Nephron progenitor cell (in vitro differentiated cells): ENCODE results near the gene PLEKHA4.

Experiments used
- DNase-seq: peaks from one replicate; pipeline ENCODE4 v3.0.0; 2021
- H3K27ac Mint-ChIP-seq: 2 replicates; pipeline ENCODE4 v1.8.0; 2021; ENCODE audit warnings: mild to moderate bottlenecking, moderate library complexity, mixed read lengths
- H3K27me3 Mint-ChIP-seq: 2 replicates; pipeline ENCODE4 v1.8.0; 2021; ENCODE audit warnings: mild to moderate bottlenecking, low read depth, mixed read lengths; ENCODE audit not compliant: poor library complexity
- H3K36me3 Mint-ChIP-seq: 2 replicates; pipeline ENCODE4 v1.8.0; 2021; ENCODE audit warnings: low read depth, mixed read lengths
- H3K4me1 Mint-ChIP-seq: 2 replicates; pipeline ENCODE4 v1.8.0; 2021; ENCODE audit warnings: mixed read lengths
- H3K4me3 Mint-ChIP-seq: 2 replicates; pipeline ENCODE4 v1.8.0; 2021; ENCODE audit warnings: mild to moderate bottlenecking, moderate library complexity, mixed read lengths
- H3K9me3 Mint-ChIP-seq: 2 replicates; pipeline ENCODE4 v1.8.0; 2021; ENCODE audit warnings: mild to moderate bottlenecking, moderate library complexity, mixed read lengths
- TF ChIP-seq, protein P1 (sequence below): fragments of 200-600 bp; sonication (generic); IDR thresholded peaks from 2 replicates; pipeline ENCODE4 v1.5.0; 2021; ENCODE audit warnings: antibody characterized with exemption

PLEKHA4 gene

DNA sequence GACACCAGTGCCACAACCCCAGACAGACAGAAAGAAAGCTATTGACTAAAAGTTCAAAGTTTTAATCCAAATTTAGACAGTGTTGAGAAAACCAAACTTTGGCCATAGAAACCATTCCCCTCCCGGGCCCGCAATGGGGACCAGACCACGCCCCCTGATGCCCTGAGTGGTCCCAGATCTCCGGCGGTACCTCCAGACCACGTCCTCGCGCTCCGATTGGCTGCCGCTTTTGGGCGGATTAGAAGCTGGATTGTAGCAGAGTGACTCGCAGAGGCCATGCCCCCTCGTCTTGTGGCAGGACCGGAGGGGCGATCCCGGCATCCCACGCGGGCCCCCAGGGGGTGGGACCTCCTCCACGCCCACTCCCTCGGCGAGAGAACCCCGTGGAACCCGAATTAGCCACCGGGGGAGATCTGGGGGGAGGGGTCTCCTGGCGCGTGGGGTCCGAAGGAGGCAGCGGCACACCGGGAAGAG is 31.3 kb downstream of the PLEKHA4 start:
- H3K27me3 Mint-ChIP-seq = peaks cover 3% of the 10 kb centered on the region
- H3K4me3 Mint-ChIP-seq = peak overlapping the region; percentile 86
- no peaks in the 10 kb centered on the region for H3K9me3 Mint-ChIP-seq
- peaks cover 17% of the 10 kb centered on the region for H3K36me3 Mint-ChIP-seq
- H3K4me1 Mint-ChIP-seq = peaks cover 36% of the 10 kb centered on the region
- TF ChIP-seq, protein P1, sequence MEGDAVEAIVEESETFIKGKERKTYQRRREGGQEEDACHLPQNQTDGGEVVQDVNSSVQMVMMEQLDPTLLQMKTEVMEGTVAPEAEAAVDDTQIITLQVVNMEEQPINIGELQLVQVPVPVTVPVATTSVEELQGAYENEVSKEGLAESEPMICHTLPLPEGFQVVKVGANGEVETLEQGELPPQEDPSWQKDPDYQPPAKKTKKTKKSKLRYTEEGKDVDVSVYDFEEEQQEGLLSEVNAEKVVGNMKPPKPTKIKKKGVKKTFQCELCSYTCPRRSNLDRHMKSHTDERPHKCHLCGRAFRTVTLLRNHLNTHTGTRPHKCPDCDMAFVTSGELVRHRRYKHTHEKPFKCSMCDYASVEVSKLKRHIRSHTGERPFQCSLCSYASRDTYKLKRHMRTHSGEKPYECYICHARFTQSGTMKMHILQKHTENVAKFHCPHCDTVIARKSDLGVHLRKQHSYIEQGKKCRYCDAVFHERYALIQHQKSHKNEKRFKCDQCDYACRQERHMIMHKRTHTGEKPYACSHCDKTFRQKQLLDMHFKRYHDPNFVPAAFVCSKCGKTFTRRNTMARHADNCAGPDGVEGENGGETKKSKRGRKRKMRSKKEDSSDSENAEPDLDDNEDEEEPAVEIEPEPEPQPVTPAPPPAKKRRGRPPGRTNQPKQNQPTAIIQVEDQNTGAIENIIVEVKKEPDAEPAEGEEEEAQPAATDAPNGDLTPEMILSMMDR = no peak
- peak; percentile 91 for DNase-seq
- H3K27ac Mint-ChIP-seq = peak overlapping the region; percentile 97

DNA sequence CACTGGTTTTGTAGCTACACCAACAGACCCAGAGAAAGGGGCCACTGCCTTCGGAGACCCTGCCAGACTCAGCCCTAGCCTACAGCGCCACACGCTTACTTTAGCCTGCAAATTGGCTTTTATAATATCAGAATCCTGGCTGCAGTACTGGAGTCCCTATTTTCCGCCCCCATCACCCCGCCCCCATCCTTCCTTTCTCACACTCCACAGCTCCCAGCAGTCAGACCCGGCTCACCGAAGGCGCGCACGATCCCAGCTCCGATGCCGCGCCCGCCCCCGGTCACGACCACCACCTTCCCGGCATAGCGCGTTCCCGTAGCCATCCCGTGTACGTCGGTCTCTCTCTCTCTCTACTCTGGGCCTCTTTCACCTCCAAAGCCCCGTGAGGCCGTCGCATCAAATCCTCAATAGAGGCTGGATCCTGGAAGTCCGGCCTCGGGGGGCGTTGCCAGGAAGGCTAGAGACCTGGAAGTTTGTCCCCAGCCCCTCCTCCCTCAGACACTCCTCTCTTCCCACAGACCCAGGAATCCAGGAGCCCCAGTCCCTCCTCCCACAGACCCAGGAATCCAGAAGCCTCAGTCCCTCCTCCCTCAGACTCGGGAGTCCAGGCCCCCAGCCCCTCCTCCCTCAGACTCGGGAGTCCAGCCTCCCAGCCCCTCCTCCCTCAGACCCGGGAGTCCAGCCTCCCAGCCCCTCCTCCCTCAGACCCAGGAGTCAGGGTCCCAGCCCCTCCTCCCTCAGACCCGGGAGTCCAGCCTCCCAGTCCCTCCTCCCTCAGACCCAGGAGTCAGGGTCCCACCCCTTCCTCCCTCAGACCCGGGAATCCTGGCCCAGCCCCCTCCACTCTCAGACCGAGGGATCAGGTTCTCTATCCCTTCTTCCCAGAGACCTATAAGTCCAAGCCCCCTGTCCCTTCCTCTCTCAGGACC is 32.1 kb downstream of the PLEKHA4 start, which contains the start of gene HSD17B14:
TSS of gene HSD17B14 (minus strand) at position 403 of the 929 bp plus-strand sequence. CDS start at position 323, 80 bp downstream.
- H3K9me3 Mint-ChIP-seq = no peaks in the 10 kb centered on the region
- TF ChIP-seq, protein P1 = no peak
- H3K4me3 Mint-ChIP-seq = peak within 1 kb of the TSS; percentile 86
- peak; percentile 71 for DNase-seq
- peaks cover 20% of the 10 kb centered on the region for H3K36me3 Mint-ChIP-seq
- peaks cover 3% of the 10 kb centered on the region for H3K27me3 Mint-ChIP-seq
- peaks cover 36% of the 10 kb centered on the region for H3K4me1 Mint-ChIP-seq
- peak within 1 kb of the TSS; percentile 97 for H3K27ac Mint-ChIP-seq

DNA sequence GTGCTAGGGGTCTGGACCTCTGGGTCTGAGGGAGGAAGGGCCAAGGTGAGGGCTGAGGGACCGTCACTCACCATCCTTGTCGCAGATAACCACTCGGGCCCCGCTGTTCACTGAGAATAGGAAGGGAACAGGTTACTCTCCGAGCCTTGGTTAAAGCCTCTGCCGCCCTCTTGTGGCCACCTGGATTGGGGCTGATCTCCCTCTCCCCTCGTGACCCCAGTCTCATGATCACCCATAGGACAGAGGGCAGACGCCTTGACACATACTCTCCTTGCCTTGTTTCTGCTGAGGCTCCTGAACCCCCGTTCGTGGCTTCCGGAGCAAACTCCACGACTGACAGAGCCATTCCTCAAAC is 32.7 kb downstream of the PLEKHA4 start:
- peak; percentile 93 for DNase-seq
- TF ChIP-seq, protein P1 = peak; percentile 81
- H3K27ac Mint-ChIP-seq = peak overlapping the region; percentile 75
- peaks cover 25% of the 10 kb centered on the region for H3K36me3 Mint-ChIP-seq
- H3K4me3 Mint-ChIP-seq = peak overlapping the region; percentile 86
- peaks cover 36% of the 10 kb centered on the region for H3K4me1 Mint-ChIP-seq
- H3K9me3 Mint-ChIP-seq = no peaks in the 10 kb centered on the region
- H3K27me3 Mint-ChIP-seq = peaks cover 3% of the 10 kb centered on the region

DNA sequence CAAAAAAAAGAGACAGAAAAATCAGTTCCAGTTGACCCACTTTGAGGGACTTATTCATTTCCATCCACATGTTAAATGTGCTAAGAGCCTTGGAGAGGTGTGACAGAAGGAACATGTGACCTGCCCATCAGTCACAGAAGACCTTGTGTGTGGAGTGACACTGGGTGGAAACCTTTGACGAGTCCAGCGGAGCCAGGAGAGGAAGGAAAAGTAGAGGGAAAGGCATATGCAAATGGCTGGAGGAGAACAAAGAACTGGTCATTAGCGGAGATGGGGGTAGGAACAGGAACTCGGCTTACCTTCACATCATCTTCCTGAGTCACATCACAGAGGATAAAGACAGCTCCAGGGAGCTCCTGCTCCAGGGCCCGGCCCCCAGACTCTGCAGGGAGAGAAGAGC is 34.4 kb downstream of the PLEKHA4 start:
- Mint-ChIP-seq H3K27me3 (peaks cover 3% of the 10 kb centered on the region), H3K27ac (peak overlapping the region; percentile 87)
- DNase-seq = no peak

DNA sequence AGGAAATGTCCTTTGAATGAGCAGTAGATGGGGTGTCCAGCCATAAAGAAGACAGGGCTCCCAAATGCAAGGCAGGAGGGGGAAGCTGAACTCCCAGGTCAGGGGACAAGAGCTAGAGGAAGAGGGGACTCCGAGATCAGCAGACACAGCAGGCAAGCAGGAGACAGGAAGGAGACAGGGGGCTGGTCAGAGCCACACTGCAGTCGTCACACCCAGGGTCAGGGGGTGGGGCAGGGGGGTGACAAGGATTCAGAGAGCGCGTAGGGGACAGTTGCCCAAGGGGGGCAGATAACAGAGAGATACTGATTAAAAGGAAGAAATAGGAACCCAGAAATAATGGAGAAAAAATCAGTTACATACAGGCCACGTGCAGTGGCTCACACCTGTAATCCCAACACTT is 35.4 kb downstream of the PLEKHA4 start:
- peaks cover 31% of the 10 kb centered on the region for H3K36me3 Mint-ChIP-seq
- no peak overlapping the region for H3K4me3 Mint-ChIP-seq
- H3K27ac Mint-ChIP-seq = peak overlapping the region; percentile 71

More for the DNA sequence above, 34.4 kb downstream of the PLEKHA4 start:
- TF ChIP-seq, protein P1 = no peak
- peaks cover 43% of the 10 kb centered on the region for H3K4me1 Mint-ChIP-seq
- no peaks in the 10 kb centered on the region for H3K9me3 Mint-ChIP-seq
- H3K36me3 Mint-ChIP-seq = peaks cover 31% of the 10 kb centered on the region
- H3K4me3 Mint-ChIP-seq = no peak overlapping the region

More for the DNA sequence above, 35.4 kb downstream of the PLEKHA4 start:
- peaks cover 40% of the 10 kb centered on the region for H3K4me1 Mint-ChIP-seq
- no peaks in the 10 kb centered on the region for H3K9me3 Mint-ChIP-seq
- H3K27me3 Mint-ChIP-seq = peaks cover 3% of the 10 kb centered on the region
- DNase-seq = no peak
- TF ChIP-seq, protein P1 = no peak
